NCI-H524 (cell line): ENCODE data around the gene KCNQ1.

Source experiments
- DNase-seq, 2 experiments: peaks; one replicate each; lab custom pipeline; 2025; lab: John Stamatoyannopoulos, UW

KCNQ1 gene

DNA sequence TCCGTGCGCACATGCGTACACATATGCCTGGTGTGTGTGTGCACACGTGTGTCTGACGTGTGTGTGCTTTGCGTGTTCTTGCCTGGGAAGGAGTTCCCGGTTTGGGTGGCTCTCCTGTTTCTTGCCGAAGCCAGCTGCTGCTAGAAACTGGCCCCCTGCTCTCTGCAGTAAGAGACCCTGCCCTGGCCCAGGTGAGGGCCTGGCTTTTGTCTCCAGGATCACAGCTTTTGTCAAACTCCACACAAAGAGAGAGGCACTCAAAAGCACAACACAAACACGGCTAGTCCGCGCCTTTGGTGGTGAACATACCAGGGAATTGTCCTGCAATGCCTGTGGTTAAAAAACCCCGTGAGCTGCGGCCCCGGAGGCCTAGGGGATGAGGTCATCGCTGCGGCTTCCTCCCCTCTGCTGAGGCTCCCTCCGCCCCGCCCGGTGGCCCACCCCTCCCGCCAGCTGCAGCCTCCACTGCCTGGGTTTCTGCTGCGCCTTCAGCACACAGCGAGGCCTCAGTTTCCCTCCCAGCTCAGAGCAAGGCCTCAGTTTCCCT lies 88.9 kb downstream of the KCNQ1 start:
- DNase-seq = no peak

DNA sequence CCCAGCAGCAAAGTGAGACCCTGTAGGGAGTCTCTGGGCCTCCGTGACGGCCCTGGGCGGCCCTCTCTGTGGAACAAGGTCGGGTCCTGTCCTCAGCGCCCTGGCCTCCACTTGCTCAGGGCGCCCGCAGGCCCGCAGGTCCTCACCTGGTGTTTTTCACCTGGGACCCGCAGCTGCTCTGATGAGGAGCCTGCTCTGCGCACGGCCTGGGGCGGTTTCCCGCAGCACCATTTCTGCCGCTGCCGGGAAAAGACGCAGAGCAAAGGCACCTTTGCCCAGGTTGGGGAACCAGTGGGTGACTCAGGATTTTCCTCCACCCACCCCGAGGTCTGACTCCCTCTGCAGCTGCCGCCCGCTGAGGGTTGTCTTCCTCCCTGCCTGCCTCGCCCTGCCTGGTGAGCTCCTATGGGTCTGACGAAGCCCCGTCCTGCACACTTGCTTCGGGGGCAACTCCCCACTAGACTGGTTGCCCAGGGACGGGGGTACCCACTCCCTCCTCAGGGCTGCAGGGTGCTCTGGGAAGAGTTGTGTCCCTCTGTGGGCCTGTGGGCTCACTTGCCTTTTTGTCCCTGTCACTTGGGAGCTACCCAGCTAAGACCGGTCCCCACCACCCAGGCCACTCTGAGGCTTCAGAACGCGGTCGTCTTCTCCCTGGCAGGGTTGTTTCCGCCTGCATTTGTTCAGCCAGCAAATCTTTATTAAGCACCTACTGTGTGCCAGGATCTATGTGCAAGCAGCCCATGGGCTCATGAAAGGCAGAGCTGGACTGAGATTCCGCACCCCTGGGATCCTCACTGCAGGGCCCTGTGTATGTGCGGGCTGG lies 89.5 kb downstream of the KCNQ1 start:
- no peak for DNase-seq

DNA sequence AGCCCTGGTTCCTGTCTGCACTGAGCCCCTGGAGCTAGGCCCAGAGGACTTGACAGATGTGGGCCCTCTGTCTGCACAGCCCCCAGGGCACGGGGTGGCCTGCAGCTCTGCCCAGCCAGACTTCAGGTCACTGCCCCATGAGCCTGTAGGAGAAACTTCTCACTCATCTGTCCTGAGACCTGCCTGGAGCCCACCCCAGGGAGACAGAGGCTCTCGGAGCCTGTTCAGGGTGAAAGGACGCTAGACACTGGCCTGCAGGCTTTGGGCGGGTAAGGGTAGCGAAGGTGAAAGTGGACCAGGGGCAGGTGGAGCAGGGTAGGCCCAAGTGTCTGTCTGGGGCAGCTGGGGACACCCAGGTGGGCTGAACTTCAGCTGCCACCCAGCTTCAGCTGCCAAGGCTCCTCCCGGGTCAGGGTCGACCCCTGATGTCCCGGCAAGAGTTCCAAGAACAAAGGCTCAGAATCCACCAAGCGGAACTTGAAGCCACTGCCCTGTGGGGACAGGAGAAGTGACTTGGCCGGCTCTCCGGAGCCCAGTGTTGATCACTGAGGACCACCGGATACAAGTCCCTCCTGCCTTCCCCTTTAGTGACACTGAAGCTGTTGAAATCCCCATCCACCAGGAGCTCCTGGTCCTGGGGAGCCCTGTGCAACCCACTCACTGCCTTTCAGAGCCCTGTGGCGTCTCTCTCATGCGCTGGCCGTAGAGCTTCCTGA lies 90.3 kb downstream of the KCNQ1 start:
- DNase-seq = no peak

DNA sequence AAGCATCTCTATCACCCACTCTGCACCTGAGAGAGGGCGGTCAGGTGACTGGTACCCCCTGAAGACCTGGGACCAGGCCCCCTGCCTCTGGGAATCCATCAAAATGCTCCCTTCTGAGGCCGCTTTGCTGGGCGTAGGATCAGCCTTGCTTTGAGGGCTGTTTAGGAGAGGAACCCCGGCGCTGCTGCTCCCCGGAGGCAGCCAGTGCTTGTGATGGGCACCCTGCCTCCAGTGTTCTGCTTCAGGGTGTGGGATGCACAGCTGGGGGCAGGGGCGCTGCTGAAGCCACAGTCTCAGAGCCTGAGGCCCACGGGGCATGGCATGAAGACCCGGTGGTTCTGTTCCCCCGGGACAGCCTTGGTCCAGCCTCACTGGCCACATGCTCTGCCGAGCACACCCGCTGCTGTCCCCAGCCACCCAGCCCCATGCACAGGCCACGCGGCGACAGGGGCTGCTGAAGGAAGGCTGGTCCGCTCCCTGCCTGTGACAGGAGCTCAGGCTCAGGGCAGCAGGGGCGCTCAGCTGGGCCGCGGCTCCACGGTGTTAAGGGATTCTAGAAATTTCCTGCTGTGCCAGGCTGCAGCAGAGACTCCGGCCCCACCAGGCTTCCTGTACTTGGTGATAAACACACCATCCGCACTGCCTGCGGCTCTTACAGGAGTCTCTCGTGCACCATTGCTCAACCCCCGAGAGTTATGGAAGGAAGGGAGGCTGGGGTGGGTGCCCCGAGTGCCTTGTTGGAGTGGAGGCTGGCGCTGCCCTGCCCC lies 91.0 kb downstream of the KCNQ1 start:
- DNase-seq = no peak

DNA sequence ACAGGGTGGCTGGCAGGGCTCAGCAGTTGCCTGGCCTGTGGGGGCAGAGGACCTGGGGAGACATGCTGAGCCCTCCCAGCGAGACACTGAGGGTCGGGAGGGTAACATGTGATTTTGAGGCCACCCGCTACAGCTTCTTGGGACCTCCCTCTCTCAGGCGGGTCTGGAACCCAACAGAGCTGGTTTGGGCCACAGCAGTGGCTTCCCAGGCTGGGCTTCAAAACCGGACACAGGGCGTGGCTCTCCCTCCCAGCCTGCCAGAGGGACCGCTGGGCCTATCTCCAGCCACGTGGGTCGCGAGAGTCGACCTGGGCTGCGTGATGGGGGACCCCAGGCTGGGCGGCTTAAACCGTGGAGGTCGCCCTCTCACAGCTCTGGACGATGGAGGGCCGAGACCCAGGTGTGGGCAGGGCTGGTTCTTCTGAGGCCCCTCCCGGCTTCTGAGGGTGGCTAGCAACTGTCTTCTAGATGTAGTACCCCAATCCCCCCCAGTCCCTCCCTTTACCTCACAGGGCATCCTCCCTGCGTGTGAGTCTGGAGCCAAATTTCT lies 91.7 kb downstream of the KCNQ1 start:
- no peak for DNase-seq

DNA sequence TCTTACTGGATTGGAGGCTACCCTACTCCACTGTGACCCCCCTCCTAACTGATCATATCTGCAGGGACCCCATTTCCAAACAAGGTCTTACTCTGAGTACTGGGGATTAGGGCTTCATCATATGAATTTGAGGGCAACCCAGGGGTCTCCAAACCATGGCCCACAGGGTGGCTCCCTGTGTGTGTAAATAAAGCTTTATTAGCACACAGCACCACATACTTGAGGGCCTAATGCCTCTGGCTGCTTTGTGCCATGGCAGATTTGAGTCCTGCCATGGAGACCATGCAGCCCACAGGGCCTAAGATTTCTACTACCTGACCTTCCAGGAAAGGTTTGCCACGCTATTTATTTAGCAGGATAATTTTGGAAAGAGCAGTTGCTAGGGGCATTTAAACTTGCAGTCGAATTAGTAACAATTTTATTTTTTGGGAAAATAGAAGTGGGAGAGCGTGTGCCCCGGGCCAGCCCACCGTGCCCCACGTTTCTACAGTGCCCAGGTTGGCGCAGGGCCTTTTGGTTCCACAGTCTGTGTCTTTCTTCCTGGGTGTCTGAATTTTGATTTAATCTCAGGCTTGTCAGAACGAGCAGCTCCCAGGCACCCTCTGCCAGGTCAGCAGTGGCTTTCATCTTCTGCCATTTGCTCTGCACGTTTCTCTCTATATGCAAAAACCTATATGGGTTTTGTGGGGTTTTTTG lies 92.3 kb downstream of the KCNQ1 start:
- DNase-seq = no peak

DNA sequence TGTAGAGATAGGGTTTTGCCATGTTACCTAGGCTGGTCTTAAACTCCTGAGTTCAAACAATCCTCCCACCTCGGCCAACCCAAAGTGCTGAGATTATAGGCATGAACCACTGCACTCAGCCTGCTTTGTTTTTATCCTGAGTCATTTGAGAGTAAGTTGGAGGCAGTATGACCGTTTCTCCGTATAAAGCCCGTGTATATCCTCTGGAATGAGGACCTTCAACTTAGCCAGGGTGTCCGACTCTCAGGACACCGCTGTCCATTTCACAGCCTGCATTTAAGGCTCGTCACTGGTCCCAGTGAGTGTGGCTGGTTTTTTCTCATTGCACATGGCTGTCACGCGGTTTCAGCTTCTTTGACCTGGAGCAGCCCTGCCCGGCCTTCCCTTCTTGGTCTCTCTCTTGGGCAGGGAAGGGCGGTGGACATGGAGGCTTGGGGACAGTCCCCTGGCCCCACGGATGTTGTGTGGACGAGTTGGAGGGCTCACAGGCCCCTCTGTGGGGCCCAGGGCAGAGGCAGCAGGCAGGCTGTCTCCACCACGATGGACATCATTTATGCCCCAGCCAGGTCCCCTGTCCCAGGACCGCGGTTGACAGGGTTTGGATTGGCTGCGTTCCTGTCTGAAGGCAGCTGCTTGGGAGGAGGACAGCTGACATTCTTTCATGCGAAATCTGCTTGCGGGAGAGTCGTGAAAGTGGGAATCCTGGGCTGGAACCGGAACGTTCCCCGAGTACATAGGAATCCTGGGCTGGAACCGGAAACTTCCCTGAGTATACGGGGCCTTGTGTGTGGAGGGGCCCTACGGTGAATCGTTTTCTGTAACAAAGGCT lies 93.3 kb downstream of the KCNQ1 start:
- DNase-seq = no peak

DNA sequence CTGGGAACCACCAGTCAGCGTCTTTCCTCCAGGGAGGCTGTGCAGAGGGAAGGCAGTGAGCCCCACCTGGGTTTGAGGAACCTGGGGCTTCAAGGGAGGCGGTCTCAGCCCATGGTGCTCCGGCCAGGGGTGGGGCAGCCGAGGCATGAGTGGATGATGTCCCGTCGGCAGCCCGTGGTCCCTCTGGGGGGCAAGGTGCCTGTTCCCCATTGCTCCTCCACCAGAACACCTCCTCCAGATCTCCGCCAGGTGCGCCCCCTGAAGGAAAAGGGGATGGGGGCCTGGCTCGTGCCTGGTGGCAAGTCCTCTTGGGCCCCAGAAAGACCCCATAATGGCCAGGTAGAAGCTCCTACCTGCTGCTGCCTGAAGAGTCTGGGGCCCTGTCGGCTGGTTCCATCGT lies 94.1 kb downstream of the KCNQ1 start:
- DNase-seq = no peak

DNA sequence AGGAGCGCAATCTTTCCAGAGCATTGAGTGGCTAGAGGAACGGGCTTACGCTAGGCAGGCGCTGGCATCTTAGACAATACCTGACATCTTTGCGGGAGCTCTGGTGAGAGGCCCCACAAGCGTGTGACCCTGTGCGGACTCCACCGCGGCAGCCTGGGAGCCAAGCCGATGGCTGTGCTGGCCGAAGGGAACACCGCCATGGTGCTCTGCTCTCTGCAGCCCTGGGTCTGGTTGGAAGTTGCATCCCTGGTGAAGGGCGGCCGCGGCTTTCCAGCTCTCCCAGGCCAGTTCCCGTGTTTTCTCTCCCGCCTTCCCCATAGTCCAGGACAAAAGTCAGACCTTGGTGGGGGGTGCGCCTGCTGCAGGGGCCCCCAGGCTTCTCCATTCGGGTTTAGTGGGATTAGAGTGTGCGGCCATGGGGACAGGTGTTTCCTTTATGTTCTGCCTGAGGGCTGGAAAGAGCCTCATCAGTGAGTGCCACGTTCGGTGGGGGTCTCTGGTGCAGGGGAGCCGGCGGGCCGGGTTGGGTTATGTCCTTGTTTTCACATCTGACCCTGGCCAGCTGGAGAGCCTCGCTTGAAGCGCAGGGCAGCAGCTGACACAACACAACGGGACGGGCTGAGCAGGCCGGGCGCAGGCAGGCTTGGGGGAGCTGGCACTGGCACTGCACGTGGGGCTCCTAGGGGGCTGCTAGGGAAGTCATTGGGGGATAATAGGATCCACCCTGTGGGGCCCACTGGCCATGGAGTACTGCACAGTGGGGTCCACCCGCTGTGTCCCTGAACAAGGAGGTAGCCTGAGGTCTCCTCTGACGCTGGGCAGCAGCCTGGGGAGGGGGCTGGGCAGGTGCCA lies 94.8 kb downstream of the KCNQ1 start:
- DNase-seq = no peak

DNA sequence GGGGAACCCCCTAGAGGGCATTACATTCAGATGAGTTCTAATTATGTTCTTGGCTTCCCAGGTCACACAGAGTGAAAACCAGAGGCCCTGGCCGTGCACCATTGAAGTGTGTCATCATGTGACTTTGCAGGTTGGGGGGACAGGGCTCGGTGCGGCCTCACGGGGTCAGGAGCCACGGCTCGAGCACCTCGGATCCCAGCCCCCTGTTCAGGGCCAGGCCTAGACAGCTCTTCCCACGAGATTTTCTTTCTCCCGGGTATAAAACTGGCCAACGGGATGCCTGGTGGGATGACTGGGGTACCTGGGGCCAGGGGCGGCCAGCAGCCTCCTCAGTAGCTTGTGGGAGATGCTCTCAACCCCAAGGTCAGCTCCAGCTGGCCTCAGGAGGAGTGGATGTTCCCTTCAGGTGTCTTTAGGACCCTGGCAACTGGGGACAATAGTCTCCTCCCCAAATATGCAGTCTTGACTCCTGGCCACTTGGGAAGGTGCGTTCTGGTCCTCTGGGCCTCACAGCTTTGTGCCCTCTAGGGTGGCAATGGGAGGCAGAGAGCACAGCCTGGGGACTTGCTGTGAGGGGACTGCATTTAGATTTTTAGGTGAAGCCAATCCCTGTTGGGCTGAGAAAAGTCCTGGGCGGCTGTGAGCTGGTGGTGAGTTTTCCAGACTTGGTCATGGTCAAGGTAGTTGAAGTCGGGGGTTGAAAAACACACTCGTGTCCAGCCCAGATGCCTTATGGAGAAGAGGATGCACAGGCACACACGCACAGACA lies 95.6 kb downstream of the KCNQ1 start:
- no peak for DNase-seq

DNA sequence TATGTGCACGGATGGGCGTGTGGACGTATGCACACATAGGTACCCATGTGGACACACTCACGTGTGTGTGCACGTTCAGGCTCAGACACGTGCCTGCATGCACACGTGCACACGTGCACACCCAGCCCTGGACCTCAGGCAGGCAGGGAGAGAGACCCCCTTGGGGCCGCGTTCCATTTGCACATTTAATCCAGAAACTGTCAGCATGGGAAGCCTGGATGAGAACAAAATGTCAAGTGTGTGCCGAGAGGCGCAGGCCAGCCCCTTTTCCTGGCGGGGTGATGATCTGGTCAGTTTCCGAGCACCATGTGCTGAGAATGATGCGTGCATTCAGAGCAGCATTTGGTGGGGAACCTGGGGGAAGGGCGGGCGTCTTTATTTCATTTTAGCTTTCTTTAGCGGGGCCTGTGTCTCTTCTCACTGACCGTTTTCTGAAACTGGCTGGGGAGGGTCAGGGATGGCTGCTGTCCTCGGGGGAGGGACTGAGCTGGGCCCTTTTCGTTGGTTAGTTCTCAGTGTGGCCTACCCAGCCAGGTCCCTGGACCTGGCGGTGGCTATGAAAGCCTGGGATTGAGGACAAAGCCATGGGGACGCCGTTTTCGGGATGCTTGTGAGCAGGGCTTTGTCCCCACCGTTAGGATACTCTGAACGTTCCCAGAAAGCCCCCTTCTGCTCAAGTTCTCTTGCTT lies 96.3 kb downstream of the KCNQ1 start:
- no peak for DNase-seq

DNA sequence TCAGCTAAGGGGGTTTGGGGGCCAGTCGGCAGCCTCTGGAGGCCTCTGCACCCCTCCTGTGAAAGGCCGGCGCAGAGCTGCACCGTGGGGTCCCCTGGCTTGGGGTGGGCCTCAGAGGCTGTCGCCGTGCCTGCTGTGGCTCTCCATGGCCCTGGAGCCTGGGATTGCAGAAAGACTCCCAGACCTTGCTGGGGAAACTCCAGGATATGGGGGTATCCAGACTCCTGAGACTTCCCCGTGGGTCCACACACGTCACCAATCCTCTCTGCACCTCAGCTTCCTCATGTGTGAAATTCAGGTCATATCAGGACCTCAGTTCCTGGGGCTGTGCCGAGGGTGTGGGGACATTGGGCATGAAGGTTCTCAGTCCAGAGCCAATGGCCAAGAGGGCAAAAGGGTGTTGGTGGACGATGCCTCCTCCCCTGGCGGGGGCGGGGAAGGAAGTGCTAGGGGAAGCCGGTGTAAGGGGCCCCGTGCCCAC lies 97.1 kb downstream of the KCNQ1 start:
- no peak for DNase-seq

DNA sequence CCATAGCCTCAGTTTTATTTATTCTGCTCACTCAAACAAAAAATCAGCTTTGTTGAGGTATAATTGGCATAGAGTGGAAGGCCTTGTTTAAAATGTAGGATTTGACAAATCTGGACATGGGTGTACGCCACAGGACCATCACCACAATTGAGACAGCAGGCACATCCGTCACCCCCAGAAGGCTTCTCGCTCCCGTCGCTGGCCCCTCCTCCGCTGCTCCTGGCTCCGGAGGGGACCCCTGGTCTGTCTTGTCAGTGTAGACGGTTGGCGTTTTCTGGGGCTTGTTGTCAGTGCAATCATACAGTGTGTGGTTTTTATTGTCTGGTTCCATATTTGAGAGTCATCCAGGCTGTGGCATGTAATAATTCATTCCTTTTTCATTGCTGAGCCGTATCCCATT lies 97.6 kb downstream of the KCNQ1 start:
- DNase-seq = no peak

DNA sequence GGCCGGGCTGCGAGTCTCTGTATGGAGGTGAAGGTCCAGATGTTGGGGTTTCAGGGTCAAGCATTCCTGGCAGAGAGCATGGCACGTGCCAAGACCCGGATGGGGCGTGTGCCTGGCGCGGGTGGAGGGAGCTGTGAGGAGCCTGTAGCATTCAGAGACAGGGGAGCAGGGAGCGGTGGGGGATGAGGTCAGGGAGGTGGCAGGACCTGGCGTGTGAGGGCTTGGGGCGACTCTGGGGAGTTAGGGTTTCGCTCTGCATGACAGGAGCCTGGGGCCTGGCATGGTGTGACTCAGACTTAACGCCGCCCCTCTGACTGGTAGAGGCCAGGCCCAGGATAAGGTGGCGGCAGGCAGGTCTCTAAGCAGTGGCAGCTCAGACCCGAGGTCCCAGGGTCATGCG lies 103.0 kb downstream of the KCNQ1 start:
- no peak for DNase-seq

DNA sequence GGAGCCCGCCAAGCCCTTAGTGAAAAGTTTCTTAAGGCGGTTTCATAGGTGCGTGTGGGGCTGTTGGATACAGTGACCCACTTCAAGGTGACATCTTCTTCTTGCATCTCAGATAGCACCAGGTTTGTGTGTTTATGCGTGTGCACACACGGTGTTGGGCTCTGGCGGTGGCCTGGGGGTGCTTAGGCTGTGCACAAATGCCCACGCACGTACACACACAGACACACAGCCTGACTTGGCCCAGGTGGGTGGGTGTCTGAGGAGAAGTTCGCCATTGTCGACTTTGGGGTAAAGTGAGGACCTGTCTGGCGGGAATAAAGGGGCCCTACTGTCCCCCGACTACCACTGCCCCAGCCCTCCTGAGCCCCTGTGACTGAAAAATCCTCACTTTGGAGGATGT lies 103.8 kb downstream of the KCNQ1 start:
- no peak for DNase-seq

DNA sequence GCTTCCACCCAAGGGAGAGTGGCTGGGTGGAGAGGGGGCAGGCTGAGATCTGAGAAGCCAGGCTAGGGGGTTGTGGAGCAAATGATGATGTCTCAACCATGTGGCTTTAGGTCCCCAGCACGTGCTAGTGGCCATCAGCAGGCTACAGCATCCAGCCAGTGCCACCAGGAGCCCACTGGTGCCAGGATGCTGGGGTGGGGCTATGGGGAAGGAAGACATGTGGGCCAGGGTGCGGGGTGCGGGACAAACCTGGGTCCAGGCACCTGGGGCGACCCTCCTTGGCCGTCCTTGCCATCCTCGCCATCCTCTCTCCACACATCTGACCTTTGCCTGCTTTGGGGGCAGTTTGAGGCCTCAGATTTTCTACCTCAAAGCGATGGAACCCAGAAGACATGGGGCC lies 104.3 kb downstream of the KCNQ1 start:
- DNase-seq = no peak

DNA sequence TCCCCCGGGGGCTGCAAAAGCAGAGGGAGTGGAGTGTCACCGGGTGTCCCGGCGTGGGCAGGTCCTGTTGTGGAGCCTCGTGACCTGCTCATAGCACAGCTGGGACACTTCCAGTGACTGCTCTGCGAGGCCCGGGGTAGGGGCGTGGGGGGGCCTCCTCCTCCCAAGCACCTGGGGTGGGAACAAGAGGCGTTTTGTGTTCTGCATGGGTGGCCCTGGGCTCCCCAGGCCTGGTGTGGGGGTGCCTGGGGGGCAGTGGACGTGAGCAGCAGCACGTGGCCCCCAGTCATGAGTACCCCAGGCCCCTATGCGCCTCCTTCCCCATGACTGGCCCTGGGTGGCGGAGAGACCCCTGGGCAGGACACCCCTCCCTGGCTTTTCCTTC lies 104.7 kb downstream of the KCNQ1 start:
- no peak for DNase-seq

DNA sequence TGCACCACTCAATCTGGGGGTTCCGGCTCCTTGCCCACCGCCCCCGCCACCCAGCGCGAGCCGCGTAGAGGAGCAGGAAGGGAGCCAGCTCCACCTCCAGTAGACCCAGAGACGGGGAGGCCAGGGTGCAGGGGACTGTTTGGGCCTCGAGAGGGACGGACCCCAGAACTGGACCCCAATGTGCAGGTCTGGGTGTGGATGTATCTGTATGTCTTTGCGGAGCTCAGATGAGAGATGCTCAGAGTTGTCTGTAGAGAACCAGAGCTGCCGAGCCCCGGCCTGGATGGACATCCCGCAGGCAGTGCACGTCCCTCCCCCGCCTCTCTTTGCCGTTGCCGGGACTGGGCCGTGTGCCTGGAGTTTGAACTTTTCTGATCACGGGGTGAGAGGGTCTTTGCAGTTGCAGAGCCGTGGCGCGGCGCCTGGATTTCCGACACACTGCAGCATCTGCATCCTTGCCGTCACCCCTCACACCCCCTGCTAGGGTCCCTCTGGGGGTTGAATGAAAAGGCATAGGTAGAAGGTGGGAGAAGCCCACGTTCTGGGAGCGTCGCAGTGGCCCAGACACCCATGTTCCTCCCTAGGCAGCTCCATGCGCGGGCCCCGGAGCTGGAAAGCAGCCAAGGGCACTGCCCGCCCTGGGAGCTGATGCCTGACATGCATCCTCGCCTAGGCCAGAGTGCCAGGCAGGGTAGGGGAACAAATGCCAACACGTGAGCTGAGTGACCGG lies 105.2 kb downstream of the KCNQ1 start:
- DNase-seq = no peak
